ENCODE data around the gene EVI2A. TPM values are rescaled to one million over a fixed set of nuclear protein-coding genes. Genes with fewer than 3 reads are reported as not detected.
A peak's percentile ranks its signal among the peaks of the same experiment; 100 is the strongest.
"Not testable (repeated sequence)": the region's sequence is repeated elsewhere in the genome, so short reads cannot be mapped to it uniquely, and the experiment has no call there.

The EVI2A gene
- polyA plus RNA-seq, 1 donor (not counting 4 experiments of a cell fraction or from before 2014, with no cell fraction given) = 0.12 TPM

DNA sequence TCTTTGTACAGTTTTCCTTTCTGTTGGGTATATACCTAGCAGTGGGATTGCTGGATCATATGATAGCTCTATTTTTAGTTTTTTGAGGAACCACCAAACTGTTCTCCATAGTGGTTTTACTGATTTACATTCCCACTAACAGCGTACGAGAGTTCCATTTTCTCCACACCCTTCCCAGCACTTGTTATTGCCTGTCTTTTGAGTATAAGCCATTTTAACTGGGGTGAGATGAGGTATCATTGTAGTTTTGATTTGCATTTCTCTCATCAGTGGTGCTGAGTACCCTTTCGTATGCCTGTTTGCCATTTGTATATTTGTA is 6.7 kb downstream of the EVI2A start:
- FAIRE-seq = no peak
- Histone ChIP-seq H3K4me1 (ENCODE audit: control insufficient read depth, extremely low read depth, insufficient read depth, low read length) (peaks cover 22% of the 10 kb centered on the region), H3K4me3 (ENCODE audit: control insufficient read depth in 2 of 3, extremely low read depth in 1 of 3, insufficient read depth in 2 of 3, low read depth in 1 of 3, low read length in 3 of 3) (no peak overlapping the region), H2AFZ (ENCODE audit: control insufficient read depth, low read length) (no peak overlapping the region), H3K79me2 (ENCODE audit: control insufficient read depth, insufficient read depth, low read length) (no peaks in the 10 kb centered on the region), H4K20me1 (ENCODE audit: control insufficient read depth, extremely low read depth, insufficient read depth, low read length) (no peaks in the 10 kb centered on the region), H3K9me1 (ENCODE audit: control insufficient read depth, extremely low read depth, insufficient read depth, low read length) (no peaks in the 10 kb centered on the region), H3K27ac (ENCODE audit: control insufficient read depth, insufficient read depth, low read length) (peak overlapping the region; percentile 68), H3K36me3 (ENCODE audit: control insufficient read depth in 2 of 2, extremely low read depth in 1 of 2, insufficient read depth in 2 of 2, low read length in 2 of 2) (no peaks in the 10 kb centered on the region), H3K4me2 (ENCODE audit: control insufficient read depth, extremely low read depth, insufficient read depth, low read depth, low read length) (no peak overlapping the region), H3K9me3 (ENCODE audit: control insufficient read depth, low read depth, low read length) (no peaks in the 10 kb centered on the region), H3K9ac (ENCODE audit: control insufficient read depth, extremely low read depth, insufficient read depth, low read length) (no peak overlapping the region), H3K27me3 (ENCODE audit: control insufficient read depth, extremely low read depth, insufficient read depth, low read length) (no peaks in the 10 kb centered on the region)
- dilution Hi-C loops (cut with MboI; ENCODE audit: extremely low pct_ligation_motif_present, low sequenced_read_pairs) = no loop called here
- DNase-seq (ENCODE audit: low read depth, low spot score) = no peak
- TF ChIP-seq, protein P1, sequence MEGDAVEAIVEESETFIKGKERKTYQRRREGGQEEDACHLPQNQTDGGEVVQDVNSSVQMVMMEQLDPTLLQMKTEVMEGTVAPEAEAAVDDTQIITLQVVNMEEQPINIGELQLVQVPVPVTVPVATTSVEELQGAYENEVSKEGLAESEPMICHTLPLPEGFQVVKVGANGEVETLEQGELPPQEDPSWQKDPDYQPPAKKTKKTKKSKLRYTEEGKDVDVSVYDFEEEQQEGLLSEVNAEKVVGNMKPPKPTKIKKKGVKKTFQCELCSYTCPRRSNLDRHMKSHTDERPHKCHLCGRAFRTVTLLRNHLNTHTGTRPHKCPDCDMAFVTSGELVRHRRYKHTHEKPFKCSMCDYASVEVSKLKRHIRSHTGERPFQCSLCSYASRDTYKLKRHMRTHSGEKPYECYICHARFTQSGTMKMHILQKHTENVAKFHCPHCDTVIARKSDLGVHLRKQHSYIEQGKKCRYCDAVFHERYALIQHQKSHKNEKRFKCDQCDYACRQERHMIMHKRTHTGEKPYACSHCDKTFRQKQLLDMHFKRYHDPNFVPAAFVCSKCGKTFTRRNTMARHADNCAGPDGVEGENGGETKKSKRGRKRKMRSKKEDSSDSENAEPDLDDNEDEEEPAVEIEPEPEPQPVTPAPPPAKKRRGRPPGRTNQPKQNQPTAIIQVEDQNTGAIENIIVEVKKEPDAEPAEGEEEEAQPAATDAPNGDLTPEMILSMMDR (optimal IDR thresholded peaks at IDR 0.05 in 1 of 3, IDR thresholded peaks at IDR 0.05 in 1 of 3, conservative IDR thresholded peaks at IDR 0.05 in 1 of 3; ENCODE audit: extremely low read depth in 1 of 3, insufficient read depth in 2 of 3, low read length in 3 of 3) = no peak
- TF ChIP-seq EZH2 (IDR thresholded peaks at IDR 0.05; ENCODE audit: low read length) = no peak

DNA sequence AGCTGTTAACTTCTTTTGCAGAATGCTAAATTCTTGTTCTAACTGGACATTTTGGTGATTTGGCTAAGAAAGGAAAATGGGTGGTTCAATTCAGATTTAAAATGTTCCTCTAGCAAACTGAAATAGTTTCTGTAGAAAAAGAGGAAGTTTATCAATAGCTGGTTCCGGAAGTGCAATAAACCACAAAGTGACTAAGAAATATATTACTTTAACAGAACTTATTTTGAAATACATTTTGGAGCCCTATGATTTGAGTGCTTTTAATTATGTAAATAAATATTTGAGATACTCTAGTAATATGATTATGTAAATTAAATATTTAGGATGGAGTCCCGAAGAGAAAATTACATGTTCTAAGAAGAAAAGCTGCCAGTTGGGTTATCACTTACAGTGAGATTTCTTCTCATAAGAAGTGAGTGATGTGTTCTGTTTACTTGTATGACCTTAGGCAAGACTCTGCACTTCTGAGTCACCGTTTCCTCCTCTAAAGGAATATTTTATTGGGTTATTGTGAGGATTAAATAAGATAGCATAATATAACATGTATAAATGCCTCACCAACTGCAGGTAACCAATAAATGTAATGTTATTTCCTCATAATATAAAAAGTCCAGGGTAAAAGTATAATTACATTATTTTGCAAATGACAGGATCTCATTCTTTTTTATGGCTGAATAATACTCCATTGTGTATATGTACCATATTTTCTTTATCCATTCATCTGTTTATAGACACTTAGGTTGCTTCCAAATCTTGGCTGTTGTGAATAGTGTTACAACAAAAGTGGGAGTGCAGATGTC is 7.2 kb downstream of the EVI2A start, which contains the start of gene EVI2B:
Gene EVI2B, minus strand, starts transcription at position 73 of the 800 bp plus-strand sequence. CDS start 8,445 bp downstream, outside the sequence.
- DNase-seq (ENCODE audit: low read depth, low spot score) = no peak
- Histone ChIP-seq H3K36me3 (ENCODE audit: control insufficient read depth in 2 of 2, extremely low read depth in 1 of 2, insufficient read depth in 2 of 2, low read length in 2 of 2) (no peaks in the 10 kb centered on the region), H3K4me3 (ENCODE audit: control insufficient read depth in 2 of 3, extremely low read depth in 1 of 3, insufficient read depth in 2 of 3, low read depth in 1 of 3, low read length in 3 of 3) (peak within 1 kb of the TSS in 2 of 3 experiments; percentile 32 to 65), H3K4me1 (ENCODE audit: control insufficient read depth, extremely low read depth, insufficient read depth, low read length) (peaks cover 22% of the 10 kb centered on the region), H3K27me3 (ENCODE audit: control insufficient read depth, extremely low read depth, insufficient read depth, low read length) (no peaks in the 10 kb centered on the region), H3K4me2 (ENCODE audit: control insufficient read depth, extremely low read depth, insufficient read depth, low read depth, low read length) (peak within 1 kb of the TSS; percentile 76), H2AFZ (ENCODE audit: control insufficient read depth, low read length) (no peak within 1 kb of the TSS), H3K9me3 (ENCODE audit: control insufficient read depth, low read depth, low read length) (no peaks in the 10 kb centered on the region), H3K9ac (ENCODE audit: control insufficient read depth, extremely low read depth, insufficient read depth, low read length) (peak within 1 kb of the TSS; percentile 6), H3K79me2 (ENCODE audit: control insufficient read depth, insufficient read depth, low read length) (no peaks in the 10 kb centered on the region), H3K9me1 (ENCODE audit: control insufficient read depth, extremely low read depth, insufficient read depth, low read length) (no peaks in the 10 kb centered on the region), H4K20me1 (ENCODE audit: control insufficient read depth, extremely low read depth, insufficient read depth, low read length) (no peaks in the 10 kb centered on the region), H3K27ac (ENCODE audit: control insufficient read depth, insufficient read depth, low read length) (peak within 1 kb of the TSS; percentile 68)
- dilution Hi-C loops (cut with MboI; ENCODE audit: extremely low pct_ligation_motif_present, low sequenced_read_pairs) = no loop called here
- FAIRE-seq = peak; percentile 9
- no peak for TF ChIP-seq EZH2 (IDR thresholded peaks at IDR 0.05; ENCODE audit: low read length)
- TF ChIP-seq, protein P1 (optimal IDR thresholded peaks at IDR 0.05 in 1 of 3, IDR thresholded peaks at IDR 0.05 in 1 of 3, conservative IDR thresholded peaks at IDR 0.05 in 1 of 3; ENCODE audit: extremely low read depth in 1 of 3, insufficient read depth in 2 of 3, low read length in 3 of 3) = no peak

DNA sequence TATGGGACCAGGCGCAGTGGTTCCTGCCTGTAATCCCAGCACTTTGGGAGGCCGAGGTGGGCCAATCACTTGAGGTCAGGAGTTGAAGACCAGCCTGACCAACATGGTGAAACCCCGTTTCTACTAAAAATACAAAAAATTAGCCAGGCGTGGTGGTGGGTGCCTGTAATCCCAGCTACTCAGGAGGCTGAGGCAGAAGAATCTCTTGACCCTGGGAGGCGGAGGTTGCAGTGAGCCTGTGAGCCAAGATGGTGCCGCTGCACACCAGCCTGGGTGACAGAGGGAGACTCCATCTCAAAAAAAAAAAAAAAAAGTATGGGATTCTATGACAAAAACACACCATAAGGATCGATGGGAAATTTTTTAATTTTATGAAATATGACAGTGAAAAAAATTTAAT is 9.2 kb downstream of the EVI2A start:
- not testable (repeated sequence) for DNase-seq (ENCODE audit: low read depth, low spot score); H3K9me3 ChIP-seq (ENCODE audit: control insufficient read depth, low read depth, low read length); H3K4me3 ChIP-seq (ENCODE audit: control insufficient read depth in 2 of 3, extremely low read depth in 1 of 3, insufficient read depth in 2 of 3, low read depth in 1 of 3, low read length in 3 of 3)

More for the DNA sequence above, 9.2 kb downstream of the EVI2A start:
- FAIRE-seq; dilution Hi-C loops (cut with MboI; ENCODE audit: extremely low pct_ligation_motif_present, low sequenced_read_pairs); H3K9me1 ChIP-seq (ENCODE audit: control insufficient read depth, extremely low read depth, insufficient read depth, low read length); H3K27me3 ChIP-seq (ENCODE audit: control insufficient read depth, extremely low read depth, insufficient read depth, low read length); H3K36me3 ChIP-seq (ENCODE audit: control insufficient read depth in 2 of 2, extremely low read depth in 1 of 2, insufficient read depth in 2 of 2, low read length in 2 of 2); H3K79me2 ChIP-seq (ENCODE audit: control insufficient read depth, insufficient read depth, low read length); H3K4me2 ChIP-seq (ENCODE audit: control insufficient read depth, extremely low read depth, insufficient read depth, low read depth, low read length); H3K9ac ChIP-seq (ENCODE audit: control insufficient read depth, extremely low read depth, insufficient read depth, low read length); H3K27ac ChIP-seq (ENCODE audit: control insufficient read depth, insufficient read depth, low read length); H4K20me1 ChIP-seq (ENCODE audit: control insufficient read depth, extremely low read depth, insufficient read depth, low read length); H2AFZ ChIP-seq (ENCODE audit: control insufficient read depth, low read length): not testable (repeated sequence)
- peaks cover 17% of the 10 kb centered on the region for H3K4me1 ChIP-seq (ENCODE audit: control insufficient read depth, extremely low read depth, insufficient read depth, low read length)

All from keratinocyte (primary cell).